Activated CD8-positive, alpha-beta memory T cell treated with anti-CD3 and anti-CD28 coated beads, Interleukin-2, amount 10 ng/mL, durations not matched to agents 7 days and 5 days (primary cell): ENCODE results near the gene PLSCR1. TPM values are rescaled to one million over a fixed set of nuclear protein-coding genes. Genes with fewer than 3 reads are reported as not detected.

ENCODE experiments used
- ATAC-seq: fragments of 150-1000 bp; cut with Tn5 transposase; one replicate; pipeline ENCODE4 v1.10.0; 2021; ENCODE audit warnings: moderate library complexity
- CTCF ChIA-PET: fragments of 350-600 bp; sonication (Branson Sonifier 250); formaldehyde crosslinking; loops from one replicate; lab custom pipeline; 2021; ENCODE audit warnings: antibody characterized with exemption; lab: Charles Lee
- DNase-seq: peaks from one replicate; pipeline ENCODE4 v3.0.0-alpha.2; 2020
- H3K27ac Mint-ChIP-seq: one replicate; pipeline ENCODE4 v1.8.0; 2021; ENCODE audit warnings: mild to moderate bottlenecking, mixed read lengths
- H3K27me3 Mint-ChIP-seq: one replicate; pipeline ENCODE4 v1.8.0; 2021; ENCODE audit warnings: mixed read lengths
- H3K36me3 Mint-ChIP-seq: one replicate; pipeline ENCODE4 v1.8.0; 2021; ENCODE audit warnings: mild to moderate bottlenecking, mixed read lengths
- H3K4me1 Mint-ChIP-seq: one replicate; pipeline ENCODE4 v1.8.0; 2021; ENCODE audit warnings: mixed read lengths
- H3K4me3 Mint-ChIP-seq: one replicate; pipeline ENCODE4 v1.8.0; 2021; ENCODE audit warnings: mild to moderate bottlenecking, moderate library complexity, mixed read lengths
- H3K9me3 Mint-ChIP-seq: one replicate; pipeline ENCODE4 v1.8.0; 2022; ENCODE audit warnings: low read depth, mixed read lengths
- total RNA-seq, 2 experiments: library from RNA; stranded (reverse); gene quantifications; one replicate each; pipeline ENCODE4 v1.2.3, GENCODE V29; 2021

PLSCR1 gene
- total RNA-seq, 2 experiments from 2014 or later: 157 to 257 TPM

DNA sequence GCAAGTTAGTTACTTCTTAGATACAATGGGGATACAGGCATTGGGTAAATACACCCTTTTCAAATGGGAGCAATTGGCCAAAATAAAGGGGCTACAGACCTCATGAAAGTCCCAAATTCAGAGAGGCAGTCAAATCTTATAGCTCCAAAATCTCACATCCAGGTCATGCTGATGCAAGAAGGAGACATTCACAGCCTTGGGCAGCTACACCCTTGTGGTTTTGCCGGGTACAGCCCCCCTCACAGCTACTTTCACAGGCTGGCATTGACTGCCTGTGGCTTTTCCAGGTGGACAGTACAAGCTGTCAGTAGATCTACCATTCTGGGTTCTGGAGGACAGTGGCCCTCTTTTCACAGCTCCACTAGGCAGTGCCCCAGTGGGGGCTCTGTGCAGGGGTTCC, 17.5 kb upstream of the PLSCR1 start:
- Mint-ChIP-seq H3K27me3 (peaks cover 5% of the 10 kb centered on the region), H3K4me3 (no peak overlapping the region), H3K4me1 (no peaks in the 10 kb centered on the region), H3K9me3 (no peaks in the 10 kb centered on the region), H3K27ac (no peak overlapping the region), H3K36me3 (no peaks in the 10 kb centered on the region)
- CTCF ChIA-PET: no interaction called here
- DNase-seq (no peak), ATAC-seq (no peak)

DNA sequence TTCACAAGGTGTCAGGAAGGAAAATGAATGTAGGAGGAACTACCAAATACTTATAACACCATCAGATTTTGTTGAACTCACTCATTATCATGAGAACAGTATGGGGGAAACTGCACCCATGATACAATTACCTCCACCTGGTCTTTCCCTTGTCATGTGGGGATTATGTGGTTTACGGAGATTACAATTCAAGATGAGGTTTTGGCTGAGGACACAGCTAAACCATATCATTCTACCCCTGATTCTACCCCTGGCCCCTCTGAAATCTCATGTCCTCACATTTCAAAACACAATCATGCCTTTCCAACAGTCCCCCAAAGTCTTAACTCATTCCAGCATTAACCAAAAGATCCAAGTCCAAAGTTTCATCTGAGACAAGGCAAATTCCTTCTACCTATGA, 17.1 kb upstream of the PLSCR1 start:
- CTCF ChIA-PET: no interaction called here

DNA sequence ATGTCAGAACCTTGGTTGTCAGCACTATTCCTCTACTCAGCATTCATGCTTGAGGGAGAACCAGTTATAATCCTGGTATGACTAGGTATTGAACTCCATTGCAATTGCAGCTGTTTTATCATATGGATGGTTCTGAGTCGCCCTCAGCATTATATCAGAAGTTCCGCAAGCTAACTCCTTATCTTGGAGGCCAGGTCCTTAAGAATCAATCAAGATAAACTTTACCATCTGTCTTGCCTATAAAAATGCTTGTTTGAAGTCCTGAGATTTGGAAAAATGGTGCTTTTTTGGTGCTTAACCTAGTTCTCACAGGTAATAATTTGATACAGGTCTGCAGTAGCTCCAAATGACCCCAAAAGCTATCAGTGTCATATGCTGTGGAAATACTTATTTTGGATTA, 16.3 kb upstream of the PLSCR1 start:
- Mint-ChIP-seq H3K4me3 (no peak overlapping the region), H3K36me3 (no peaks in the 10 kb centered on the region), H3K27ac (no peak overlapping the region), H3K4me1 (no peaks in the 10 kb centered on the region), H3K27me3 (peaks cover 13% of the 10 kb centered on the region), H3K9me3 (no peaks in the 10 kb centered on the region)
- no peak for DNase-seq
- CTCF ChIA-PET: no interaction called here
- ATAC-seq: no peak

More for the DNA sequence above, 17.1 kb upstream of the PLSCR1 start:
- no peaks in the 10 kb centered on the region for H3K36me3 Mint-ChIP-seq
- H3K27ac Mint-ChIP-seq: no peak overlapping the region
- peaks cover 6% of the 10 kb centered on the region for H3K27me3 Mint-ChIP-seq
- no peak for ATAC-seq
- no peaks in the 10 kb centered on the region for H3K9me3 Mint-ChIP-seq
- H3K4me1 Mint-ChIP-seq: no peaks in the 10 kb centered on the region
- no peak for DNase-seq
- H3K4me3 Mint-ChIP-seq: no peak overlapping the region

DNA sequence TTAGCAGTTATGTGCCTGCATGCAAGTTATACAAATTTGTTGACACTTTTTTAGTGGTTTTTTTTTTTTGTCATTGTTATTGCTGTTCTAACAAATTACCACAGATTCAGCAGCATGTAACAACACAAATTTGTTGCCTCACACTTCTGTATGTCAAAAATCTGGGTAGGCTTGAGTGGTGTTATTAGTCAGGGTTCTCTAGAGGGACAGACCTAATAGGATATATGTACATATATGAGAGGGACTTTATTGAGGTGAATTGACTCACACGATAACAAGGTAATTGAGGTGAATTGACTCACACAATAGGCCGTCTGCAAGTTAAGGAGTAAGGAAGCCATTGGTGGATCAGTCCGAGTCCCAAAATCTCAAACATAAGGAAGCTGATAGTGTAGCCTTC, 15.0 kb upstream of the PLSCR1 start:
- no peak for ATAC-seq
- H3K27me3 Mint-ChIP-seq: peaks cover 14% of the 10 kb centered on the region
- no peak overlapping the region for H3K27ac Mint-ChIP-seq
- no peak for DNase-seq
- H3K4me1 Mint-ChIP-seq: peaks cover 3% of the 10 kb centered on the region
- no peak overlapping the region for H3K4me3 Mint-ChIP-seq
- H3K36me3 Mint-ChIP-seq: peaks cover under 1% of the 10 kb centered on the region
- CTCF ChIA-PET: no interaction called here
- H3K9me3 Mint-ChIP-seq: no peaks in the 10 kb centered on the region

DNA sequence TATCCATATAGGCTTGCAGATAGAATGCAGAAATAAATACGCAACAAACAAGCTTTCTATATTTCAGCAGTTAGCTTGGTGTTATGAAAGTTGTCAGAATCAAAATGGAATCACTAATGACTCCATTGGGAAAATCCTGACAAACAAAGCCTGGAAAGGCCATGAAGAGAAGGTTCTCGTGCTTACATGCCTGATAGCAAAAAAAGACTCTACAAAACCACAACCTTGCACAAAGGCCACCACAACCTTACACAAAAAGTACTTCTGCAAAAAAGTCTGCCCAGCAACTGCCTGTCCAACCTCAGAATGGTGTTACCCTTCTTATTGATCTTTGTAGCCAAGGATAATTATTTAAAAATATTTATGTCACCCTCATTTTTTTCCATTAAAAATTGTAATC, 14.4 kb upstream of the PLSCR1 start:
- no peak overlapping the region for H3K27ac Mint-ChIP-seq

DNA sequence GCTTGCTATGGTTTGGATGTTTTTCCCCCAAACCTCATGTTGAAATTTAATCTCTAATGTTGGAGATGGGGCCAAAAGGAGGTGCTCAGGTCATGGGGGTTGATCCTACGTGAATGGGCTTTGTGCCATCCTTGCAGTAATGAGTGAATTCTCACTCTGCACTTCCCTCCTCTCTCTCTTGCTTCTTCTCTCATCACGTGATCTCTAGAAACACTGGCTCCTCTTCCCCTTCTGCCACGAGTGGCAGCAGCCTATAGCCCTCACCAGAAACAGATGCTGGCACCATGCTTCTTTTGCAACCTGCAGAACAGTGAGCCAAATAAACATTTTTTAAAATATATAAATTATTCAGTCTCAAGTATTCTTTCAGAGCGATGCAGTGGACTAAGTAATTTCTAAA, 13.3 kb upstream of the PLSCR1 start:
- Mint-ChIP-seq H3K4me3 (no peak overlapping the region), H3K27ac (no peak overlapping the region), H3K9me3 (no peaks in the 10 kb centered on the region), H3K36me3 (peaks cover 2% of the 10 kb centered on the region), H3K27me3 (peaks cover 15% of the 10 kb centered on the region), H3K4me1 (peaks cover 18% of the 10 kb centered on the region)
- no peak for ATAC-seq
- CTCF ChIA-PET: no interaction called here
- DNase-seq: no peak

More for the DNA sequence above, 14.4 kb upstream of the PLSCR1 start:
- Mint-ChIP-seq H3K9me3 (no peaks in the 10 kb centered on the region), H3K4me3 (no peak overlapping the region), H3K4me1 (peaks cover 9% of the 10 kb centered on the region), H3K27me3 (peaks cover 14% of the 10 kb centered on the region), H3K36me3 (peaks cover 2% of the 10 kb centered on the region)
- no peak for ATAC-seq
- DNase-seq: no peak
- CTCF ChIA-PET: no interaction called here

DNA sequence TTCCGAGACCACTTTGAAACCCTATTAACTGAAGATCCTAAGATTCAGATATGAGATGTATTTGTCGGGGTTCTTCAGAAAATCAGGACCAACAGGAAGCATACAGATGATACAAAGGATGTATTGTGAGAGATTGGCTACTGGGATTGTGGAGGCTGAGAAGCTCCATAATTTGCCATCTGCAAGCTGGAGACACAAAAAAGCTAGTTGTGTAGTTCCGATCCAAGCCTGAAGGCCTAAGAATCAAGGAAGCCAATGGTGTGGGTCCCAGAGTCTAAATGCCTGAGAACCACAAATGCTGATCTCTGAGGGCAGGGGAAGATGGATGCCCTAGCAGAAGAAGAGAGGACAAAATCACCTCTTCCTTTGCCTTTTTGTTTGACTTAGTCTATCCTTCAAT, 10.9 kb upstream of the PLSCR1 start:
- H3K27me3 Mint-ChIP-seq: peaks cover 13% of the 10 kb centered on the region
- peaks cover 34% of the 10 kb centered on the region for H3K4me1 Mint-ChIP-seq
- no peak overlapping the region for H3K4me3 Mint-ChIP-seq
- CTCF ChIA-PET: no interaction called here
- peaks cover 2% of the 10 kb centered on the region for H3K36me3 Mint-ChIP-seq
- no peak overlapping the region for H3K27ac Mint-ChIP-seq
- DNase-seq: no peak
- H3K9me3 Mint-ChIP-seq: no peaks in the 10 kb centered on the region
- no peak for ATAC-seq

DNA sequence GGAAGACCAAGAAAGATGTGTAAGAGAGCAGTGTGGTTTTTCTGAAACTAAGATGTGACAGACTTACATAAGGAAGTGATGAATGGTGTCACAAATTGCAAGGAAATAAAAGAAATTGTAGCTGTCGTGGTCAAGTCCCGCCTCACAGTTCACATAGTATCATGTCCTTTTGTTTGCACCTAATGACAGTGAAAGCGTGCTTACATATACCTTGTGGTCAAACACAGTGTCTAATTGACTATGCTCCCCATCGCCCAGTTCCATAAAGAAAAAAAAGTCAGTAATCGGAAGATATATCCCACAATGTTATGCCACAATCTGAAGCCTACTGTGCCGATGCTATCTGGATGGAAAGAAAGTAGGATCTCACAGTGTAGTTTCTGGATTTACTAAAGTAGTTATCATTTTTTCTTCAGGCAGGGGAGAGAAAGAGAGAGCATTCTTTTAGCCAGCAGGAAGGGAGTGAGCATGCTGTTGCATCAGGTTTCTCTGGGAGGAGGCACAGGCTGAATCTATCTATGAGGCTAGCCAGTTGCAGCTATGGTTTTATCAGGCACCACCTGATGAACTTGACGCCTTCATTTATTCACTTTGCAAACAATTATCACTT, 9.8 kb upstream of the PLSCR1 start:
- Mint-ChIP-seq H3K9me3 (no peaks in the 10 kb centered on the region), H3K27ac (peak overlapping the region; percentile 65), H3K4me3 (peak overlapping the region; percentile 32), H3K27me3 (peaks cover 13% of the 10 kb centered on the region), H3K4me1 (peaks cover 43% of the 10 kb centered on the region), H3K36me3 (peaks cover 2% of the 10 kb centered on the region)
- CTCF ChIA-PET: interaction anchor here (1.7 kb wide), 1 partner anchor 10 kb away, joined by 11 read pairs; the partner anchor contains the start of gene PLSCR1
- DNase-seq (no peak), ATAC-seq (peak; percentile 35)

DNA sequence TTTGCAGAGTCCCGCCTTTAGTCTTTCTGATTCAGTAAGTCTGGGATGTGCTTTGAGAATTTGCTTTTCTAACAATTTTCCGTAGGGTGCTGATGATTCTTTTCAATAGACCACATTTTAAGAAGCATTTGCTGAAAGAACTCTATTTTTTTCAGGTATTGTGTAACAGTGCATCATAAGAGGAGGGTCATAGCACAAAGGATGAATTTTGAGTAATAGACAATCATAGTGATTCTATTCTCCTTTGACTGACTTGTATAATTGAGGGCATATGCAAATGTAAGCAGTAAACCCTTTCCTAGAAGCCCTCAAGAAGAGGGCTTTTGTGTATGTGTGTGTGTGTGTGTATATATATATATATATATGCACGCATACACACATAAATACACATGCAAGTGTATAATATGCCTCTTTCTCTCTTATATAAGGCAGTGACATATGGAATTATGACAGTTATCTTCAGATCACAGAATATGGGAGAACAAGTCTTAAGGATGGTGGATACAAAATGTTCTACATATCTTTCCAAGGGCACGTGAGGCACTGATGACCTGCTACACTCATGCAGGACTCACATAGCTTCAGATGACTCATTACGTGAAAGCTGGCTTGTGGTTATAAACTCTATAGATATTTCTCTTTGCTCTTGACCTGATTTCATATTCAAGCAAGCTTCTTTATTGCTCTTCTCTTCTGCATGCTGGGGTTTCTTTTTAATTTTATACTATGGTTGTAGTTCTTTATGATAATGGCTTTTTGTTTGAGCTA, 6.5 kb upstream of the PLSCR1 start:
- CTCF ChIA-PET: interaction anchor here (0.9 kb wide), 1 partner anchor 47 kb away, joined by 3 read pairs; no protein-coding TSS in a partner anchor

DNA sequence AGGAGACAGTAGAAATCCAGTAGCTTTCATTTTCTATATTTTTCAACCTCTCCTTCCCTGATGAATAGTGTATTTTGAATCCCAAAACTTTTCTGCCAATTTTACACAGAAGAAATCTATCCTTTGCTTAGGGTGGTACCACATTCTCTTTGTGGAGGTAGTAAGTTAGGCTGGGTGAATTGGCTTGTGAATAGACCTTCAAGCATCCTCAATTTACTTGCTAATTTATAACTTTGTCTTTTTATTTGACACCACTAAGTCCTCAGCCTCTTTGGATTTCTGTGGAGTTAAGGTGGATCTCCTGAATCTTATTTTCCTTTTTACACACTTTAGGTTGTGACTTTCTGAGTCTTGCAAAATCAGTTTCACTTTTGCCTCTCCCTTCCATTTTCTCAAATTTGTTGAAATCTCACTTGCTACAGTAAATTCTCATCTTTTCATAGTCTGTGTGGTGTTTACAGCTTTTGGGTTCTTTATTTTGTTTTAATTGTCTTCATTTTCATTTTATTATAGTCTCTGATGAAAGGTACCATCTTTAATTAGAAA, 5.7 kb upstream of the PLSCR1 start:
- Mint-ChIP-seq H3K27me3 (peaks cover 4% of the 10 kb centered on the region), H3K27ac (peak overlapping the region; percentile 87), H3K4me3 (peak overlapping the region; percentile 65), H3K4me1 (peaks cover 82% of the 10 kb centered on the region), H3K36me3 (peaks cover 4% of the 10 kb centered on the region), H3K9me3 (no peaks in the 10 kb centered on the region)
- DNase-seq (no peak), ATAC-seq (peak; percentile 15)
- CTCF ChIA-PET: no interaction called here

More for the DNA sequence above, 6.5 kb upstream of the PLSCR1 start:
- H3K27ac Mint-ChIP-seq: peak overlapping the region; percentile 87
- H3K4me1 Mint-ChIP-seq: peaks cover 75% of the 10 kb centered on the region
- no peaks in the 10 kb centered on the region for H3K9me3 Mint-ChIP-seq
- DNase-seq (peak; percentile 67), ATAC-seq (peak; percentile 85)
- peaks cover 8% of the 10 kb centered on the region for H3K27me3 Mint-ChIP-seq
- H3K4me3 Mint-ChIP-seq: peak overlapping the region; percentile 65
- peaks cover 4% of the 10 kb centered on the region for H3K36me3 Mint-ChIP-seq

DNA sequence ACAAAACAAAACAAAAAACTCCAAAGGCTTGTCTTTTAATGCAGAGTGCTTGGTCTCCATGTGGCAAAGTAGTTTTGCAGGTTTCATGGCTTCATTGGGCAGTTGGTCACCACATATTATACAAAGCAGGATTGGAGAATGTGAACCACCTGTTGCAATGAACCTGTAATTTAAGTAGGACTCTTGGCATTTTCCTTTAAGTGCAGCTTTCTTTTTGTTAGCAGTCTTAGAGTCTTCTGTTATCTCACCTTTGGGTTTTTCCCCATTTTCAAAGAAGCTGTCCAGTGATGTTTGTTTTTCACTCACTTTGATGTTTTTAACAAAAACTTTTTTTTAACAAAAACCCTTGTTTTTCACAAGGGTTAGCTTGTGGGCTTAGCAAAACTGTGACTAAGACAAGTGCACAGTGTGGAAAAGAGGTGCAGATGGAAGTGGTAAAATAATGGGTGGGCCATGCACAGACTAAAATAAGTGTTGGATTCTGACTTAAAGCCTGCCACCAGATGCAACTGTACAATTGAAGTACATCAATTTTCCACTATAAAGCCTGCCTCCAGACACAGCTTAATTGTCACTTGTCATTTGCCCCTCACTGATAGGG, 2.9 kb upstream of the PLSCR1 start:
- CTCF ChIA-PET: no interaction called here
- Mint-ChIP-seq H3K9me3 (no peaks in the 10 kb centered on the region), H3K4me3 (no peak overlapping the region), H3K27ac (peak overlapping the region; percentile 80), H3K27me3 (no peaks in the 10 kb centered on the region), H3K36me3 (peaks cover 12% of the 10 kb centered on the region), H3K4me1 (peaks cover 63% of the 10 kb centered on the region)
- ATAC-seq (no peak), DNase-seq (peak; percentile 45)

DNA sequence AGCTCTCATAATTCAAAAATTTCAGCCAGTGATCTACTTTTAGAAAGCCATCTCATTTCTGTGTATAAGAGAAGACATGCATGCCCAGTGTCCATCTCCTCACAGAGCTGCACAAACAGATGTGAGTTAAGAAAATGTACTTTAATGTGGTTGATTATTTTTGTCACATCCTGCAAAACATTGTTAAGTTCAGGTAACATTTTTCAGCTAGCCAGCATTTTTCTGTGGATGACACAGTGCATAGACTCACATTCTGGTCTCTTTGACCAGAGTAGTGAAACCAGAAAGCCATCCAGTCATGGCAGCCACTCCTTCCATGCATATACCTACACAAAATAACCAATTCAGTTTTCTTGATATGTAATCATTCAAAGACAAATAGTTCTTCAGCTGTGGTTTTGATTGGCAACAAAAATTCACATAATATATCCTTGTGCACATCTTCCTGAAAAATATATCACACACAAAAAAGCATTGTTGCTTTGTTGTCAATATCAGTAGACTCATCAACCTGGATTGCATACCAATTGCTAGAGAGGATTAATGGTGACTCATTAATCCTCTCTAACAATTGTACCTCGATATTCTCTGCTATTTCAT, 2.1 kb upstream of the PLSCR1 start:
- Mint-ChIP-seq H3K27ac (peak overlapping the region; percentile 80), H3K27me3 (no peaks in the 10 kb centered on the region), H3K4me3 (no peak overlapping the region), H3K4me1 (peaks cover 69% of the 10 kb centered on the region), H3K9me3 (no peaks in the 10 kb centered on the region), H3K36me3 (peaks cover 20% of the 10 kb centered on the region)
- ATAC-seq (no peak), DNase-seq (no peak)
- CTCF ChIA-PET: interaction anchor here (0.9 kb wide), 1 partner anchor 10 kb away, joined by 3 read pairs; no protein-coding TSS in a partner anchor

DNA sequence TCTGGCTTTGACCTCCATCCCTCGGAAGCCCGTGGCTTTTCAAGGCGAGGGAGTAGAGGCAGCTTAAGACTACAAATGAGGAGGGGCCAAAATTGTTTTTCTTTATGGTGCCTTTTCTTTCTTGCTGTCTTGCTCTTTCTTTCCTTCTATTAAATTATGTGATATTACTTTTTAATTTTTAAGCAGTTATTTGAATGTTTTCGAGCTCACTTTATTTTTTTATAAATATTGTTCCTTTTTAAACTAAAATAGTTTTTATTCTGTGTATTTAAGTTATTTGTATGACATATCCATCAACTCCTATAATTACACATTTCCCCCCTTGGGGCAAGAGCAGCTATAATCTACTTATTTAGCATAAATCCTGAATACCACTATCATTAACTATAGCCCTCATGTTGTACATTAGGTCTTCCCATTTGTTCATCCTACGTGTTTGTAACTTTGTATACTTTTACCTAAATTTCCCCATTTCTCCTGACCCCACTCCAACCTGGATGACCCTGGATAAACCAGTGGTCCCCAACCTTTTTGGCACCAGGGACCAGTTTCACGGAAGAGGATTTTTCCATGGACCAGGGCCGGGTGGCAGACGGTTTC, 622 bp upstream of the PLSCR1 start:
- Mint-ChIP-seq H3K4me3 (peak overlapping the region; percentile 94), H3K4me1 (peaks cover 69% of the 10 kb centered on the region), H3K27me3 (no peaks in the 10 kb centered on the region), H3K36me3 (peaks cover 34% of the 10 kb centered on the region), H3K27ac (peak overlapping the region; percentile 96), H3K9me3 (no peaks in the 10 kb centered on the region)
- CTCF ChIA-PET: interaction anchor here (1.1 to 2.9 kb wide), 4 partner anchors 9 to 93 kb away, joined by 3 to 11 read pairs (median 3); no protein-coding TSS in a partner anchor
- ATAC-seq (no peak), DNase-seq (no peak)
